Measurements from ENCODE around the gene MXD1.

GRCh38 chr2:69923116-69923515 is 8.2 kb downstream of the MXD1 start:
- TF ChIP-seq, protein P1, sequence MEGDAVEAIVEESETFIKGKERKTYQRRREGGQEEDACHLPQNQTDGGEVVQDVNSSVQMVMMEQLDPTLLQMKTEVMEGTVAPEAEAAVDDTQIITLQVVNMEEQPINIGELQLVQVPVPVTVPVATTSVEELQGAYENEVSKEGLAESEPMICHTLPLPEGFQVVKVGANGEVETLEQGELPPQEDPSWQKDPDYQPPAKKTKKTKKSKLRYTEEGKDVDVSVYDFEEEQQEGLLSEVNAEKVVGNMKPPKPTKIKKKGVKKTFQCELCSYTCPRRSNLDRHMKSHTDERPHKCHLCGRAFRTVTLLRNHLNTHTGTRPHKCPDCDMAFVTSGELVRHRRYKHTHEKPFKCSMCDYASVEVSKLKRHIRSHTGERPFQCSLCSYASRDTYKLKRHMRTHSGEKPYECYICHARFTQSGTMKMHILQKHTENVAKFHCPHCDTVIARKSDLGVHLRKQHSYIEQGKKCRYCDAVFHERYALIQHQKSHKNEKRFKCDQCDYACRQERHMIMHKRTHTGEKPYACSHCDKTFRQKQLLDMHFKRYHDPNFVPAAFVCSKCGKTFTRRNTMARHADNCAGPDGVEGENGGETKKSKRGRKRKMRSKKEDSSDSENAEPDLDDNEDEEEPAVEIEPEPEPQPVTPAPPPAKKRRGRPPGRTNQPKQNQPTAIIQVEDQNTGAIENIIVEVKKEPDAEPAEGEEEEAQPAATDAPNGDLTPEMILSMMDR (IDR thresholded peaks at IDR 0.05), result no peak
- TF ChIP-seq SIN3A (IDR thresholded peaks at IDR 0.05; ENCODE audit: borderline replicate concordance, insufficient read depth, low read depth, low read length), result no peak
- TF ChIP-seq POLR2AphosphoS5 (IDR thresholded peaks at IDR 0.05; ENCODE audit: low read depth, low read length), result no peak
- no peak for TF ChIP-seq REST (IDR thresholded peaks at IDR 0.05; ENCODE audit: insufficient read depth in 1 of 2, low read depth in 2 of 2, low read length in 1 of 2)
